GM19463 (cell line): Measurements from ENCODE around the gene ROR1.
A peak's percentile ranks its signal among the peaks of the same experiment; 100 is the strongest.

Experiments
- ATAC-seq: cut with Tn5 transposase; IDR thresholded peaks from one replicate; pipeline ENCODE4 v1.9.1; 2021; ENCODE audit warnings: mild to moderate bottlenecking, moderate library complexity; ENCODE audit not compliant: unreplicated experiment

Gene ROR1

GRCh38 chr1:63877816-63878215 lies 104.0 kb downstream of the ROR1 start:
- ATAC-seq, result no peak

GRCh38 chr1:63878932-63879331 lies 105.1 kb downstream of the ROR1 start:
- no peak for ATAC-seq

GRCh38 chr1:63880958-63881576 lies 107.2 kb downstream of the ROR1 start:
- ATAC-seq, result no peak

- no peak for ATAC-seq
Observed at GRCh38 chr1:63882048-63882704, 108.4 kb downstream of the ROR1 start.

- no peak for ATAC-seq
Observed at GRCh38 chr1:63883494-63884235, 109.8 kb downstream of the ROR1 start.

GRCh38 chr1:63884486-63884885 lies 110.7 kb downstream of the ROR1 start:
- no peak for ATAC-seq

GRCh38 chr1:63885899-63886298 lies 112.1 kb downstream of the ROR1 start:
- ATAC-seq, result no peak

- ATAC-seq, result no peak
Observed at GRCh38 chr1:63886340-63886739, 112.5 kb downstream of the ROR1 start.

- ATAC-seq, result no peak
Observed at GRCh38 chr1:63887809-63888208, 114.0 kb downstream of the ROR1 start.

- ATAC-seq, result no peak
Observed at GRCh38 chr1:63888984-63889383, 115.2 kb downstream of the ROR1 start.

GRCh38 chr1:63890468-63890867 lies 116.7 kb downstream of the ROR1 start:
- no peak for ATAC-seq

GRCh38 chr1:63891060-63891690 lies 117.4 kb downstream of the ROR1 start:
- no peak for ATAC-seq

- peak; percentile 100 for ATAC-seq
Observed at GRCh38 chr1:63892632-63893395, 119.0 kb downstream of the ROR1 start.

- ATAC-seq, result no peak
Observed at GRCh38 chr1:63893976-63894375, 120.2 kb downstream of the ROR1 start.

GRCh38 chr1:63894627-63895265 lies 120.9 kb downstream of the ROR1 start:
- no peak for ATAC-seq

- no peak for ATAC-seq
Observed at GRCh38 chr1:63896755-63897154, 122.9 kb downstream of the ROR1 start.

GRCh38 chr1:63898428-63899196 lies 124.8 kb downstream of the ROR1 start:
- no peak for ATAC-seq

- no peak for ATAC-seq
Observed at GRCh38 chr1:63901094-63901493, 127.3 kb downstream of the ROR1 start.

GRCh38 chr1:63902844-63903589 lies 129.2 kb downstream of the ROR1 start:
- ATAC-seq, result no peak
